ENCODE results near the gene MSI2.

- TF ChIP-seq CTCF (IDR thresholded peaks at IDR 0.05; ENCODE audit: low read length) (no peak), EZH2 (IDR thresholded peaks at IDR 0.05; ENCODE audit: borderline replicate concordance, low read length) (no peak)
Observed at GRCh38 chr17:57391857-57392471, 135.6 kb downstream of the MSI2 start.
